HG03039 (cell line): ENCODE results near the gene RNF144A.
"Not testable (repeated sequence)": the region's sequence is repeated elsewhere in the genome, so short reads cannot be mapped to it uniquely, and the experiment has no call there.

ENCODE experiments used
- ATAC-seq: cut with Tn5 transposase; IDR thresholded peaks from one replicate; pipeline ENCODE4 v1.9.1; 2021; ENCODE audit warnings: mild to moderate bottlenecking, moderate library complexity; ENCODE audit not compliant: unreplicated experiment

The RNF144A gene

GRCh38 chr2:6995391-6996097, 78.3 kb downstream of the RNF144A start:
- ATAC-seq = no peak

GRCh38 chr2:6999211-6999877, 82.1 kb downstream of the RNF144A start:
- ATAC-seq = peak; percentile 70

- not testable (repeated sequence) for ATAC-seq
These were observed 84.2 kb downstream of the RNF144A start for GRCh38 chr2:7001395-7001794.

GRCh38 chr2:7003895-7004294, 86.7 kb downstream of the RNF144A start:
- ATAC-seq = no peak

- no peak for ATAC-seq
These were observed 87.4 kb downstream of the RNF144A start for GRCh38 chr2:7004636-7005035.

GRCh38 chr2:7007488-7007845, 90.3 kb downstream of the RNF144A start:
- no peak for ATAC-seq

GRCh38 chr2:7007846-7008741, 90.9 kb downstream of the RNF144A start:
- no peak for ATAC-seq

- no peak for ATAC-seq
These were observed 92.1 kb downstream of the RNF144A start for GRCh38 chr2:7009207-7009911.

- ATAC-seq = no peak
These were observed 93.3 kb downstream of the RNF144A start for GRCh38 chr2:7010391-7011054.

GRCh38 chr2:7011356-7012083, 94.3 kb downstream of the RNF144A start:
- ATAC-seq = no peak

- ATAC-seq = no peak
These were observed 95.0 kb downstream of the RNF144A start for GRCh38 chr2:7012141-7012764.

GRCh38 chr2:7013471-7014160, 96.4 kb downstream of the RNF144A start:
- no peak for ATAC-seq

GRCh38 chr2:7014174-7014640, 97.0 kb downstream of the RNF144A start:
- ATAC-seq = no peak

- ATAC-seq = no peak
These were observed 98.1 kb downstream of the RNF144A start for GRCh38 chr2:7015007-7015950.

GRCh38 chr2:7016148-7016547, 98.9 kb downstream of the RNF144A start:
- ATAC-seq = no peak

GRCh38 chr2:7016601-7017211, 99.5 kb downstream of the RNF144A start:
- no peak for ATAC-seq

- ATAC-seq = no peak
These were observed 100.6 kb downstream of the RNF144A start for GRCh38 chr2:7017671-7018281.
